Right cardiac atrium (tissue), 5 donors: ENCODE data around the gene ABCC1. TPM values are rescaled to one million over a fixed set of nuclear protein-coding genes. Genes with fewer than 3 reads are reported as not detected.

Source experiments
- ATAC-seq, 2 donors: fragments of 200-7000 bp; cut with Tn5 transposase; one replicate each; pipeline versions ENCODE4 v1.8.0 to v1.9.1; 2020; ENCODE audit warnings: moderate library complexity in 2 of 2, mild to moderate bottlenecking in 1 of 2
- DNase-seq, 3 donors: peaks; one replicate each; pipeline ENCODE4 v3.0.0-alpha.2; 2020
- H3K27ac ChIP-seq: one replicate; pipeline ENCODE4 v1.5.1; 2013; ENCODE audit warnings: mild to moderate bottlenecking, low read length, control low read depth, moderate library complexity
- H3K27me3 ChIP-seq: one replicate; pipeline ENCODE4 v1.6.1; 2013; ENCODE audit not compliant: control insufficient read depth, insufficient read depth
- H3K4me1 ChIP-seq: one replicate; pipeline ENCODE4 v1.6.1; 2013; ENCODE audit warnings: low read length; ENCODE audit not compliant: control insufficient read depth, insufficient read depth
- H3K4me3 ChIP-seq: one replicate; pipeline ENCODE4 v1.5.1; 2013; ENCODE audit warnings: low read length, control low read depth
- H3K9me3 ChIP-seq: one replicate; pipeline ENCODE4 v1.6.1; 2013; ENCODE audit warnings: low read length; ENCODE audit not compliant: control insufficient read depth
- WGBS: extraction: QIAGEN DNeasy Blood & Tissue Kit; methylation state at CpG from one replicate; pipeline ENCODE4 v1.1.7; 2013; 5-methylcytosine and 5-hydroxymethylcytosine counted together
- intact Hi-C, 4 donors: fragments of 100-400 bp; cut with DNase I; formaldehyde crosslinking; loops; one replicate each; pipeline versions ENCODE4 v1.11.0 to v1.14.0; 2022 to 2023
- polyA plus RNA-seq: library from polyadenylated mRNA; stranded (reverse); fragments of 200-250 nt; gene quantifications from one replicate; pipeline ENCODE4 v1.2.3, GENCODE V29; 2013
- total RNA-seq, 4 donors: library from RNA; stranded (reverse); fragmentation: NEBNext Ultra II Directional; extraction: Animal tissue kit (Norgen Biotek cat#: 25700); gene quantifications; one replicate each; pipeline ENCODE4 v1.2.1, GENCODE V29; 2021
- donor health status: healthy with polysubstance abuse.
- donor health status: DM: no; HTN: yes; CAD: no.
- donor health status: DM: no; HTN: no; CAD: no.
- donor health status: DM: no; HTN: yes; CAD: no; lungs with severe emphysema.
- donor health status: DM: yes; HTN: yes; CAD: no.

Gene ABCC1
- total and polyA plus RNA-seq, 5 donors: 9.7 to 30.9 (median 24.4) TPM

GRCh38 chr16:16021988-16022682, 72.7 kb downstream of the ABCC1 start:
- Histone ChIP-seq H3K27me3 (no peaks in the 10 kb centered on the region), H3K4me1 (peaks cover 11% of the 10 kb centered on the region), H3K4me3 (no peak overlapping the region), H3K9me3 (no peaks in the 10 kb centered on the region), H3K27ac (peak overlapping the region; percentile 93)
- intact Hi-C loops: loop anchor here in 1 of 4 donors (10.0 kb wide), 1 partner anchor 137 kb away; the partner anchor contains the start of gene CEP20
- peak; percentile 97 to 98 (median 98) for DNase-seq
- 13% methylated on average over 10 of the region's 10 CpGs for WGBS
- ATAC-seq: peak; percentile 98

- no peaks in the 10 kb centered on the region for H3K9me3 ChIP-seq
- WGBS: 62% methylated on average over 5 of the region's 5 CpGs
- intact Hi-C loops: loop anchor here in 1 of 4 donors (10.0 kb wide), 1 partner anchor 138 kb away; the partner anchor contains the start of gene CEP20
- H3K4me1 ChIP-seq: peaks cover 11% of the 10 kb centered on the region
- no peaks in the 10 kb centered on the region for H3K27me3 ChIP-seq
- no peak for DNase-seq
- ATAC-seq: no peak
- peak overlapping the region; percentile 93 for H3K27ac ChIP-seq
- H3K4me3 ChIP-seq: no peak overlapping the region
These were observed 73.3 kb downstream of the ABCC1 start for GRCh38 chr16:16022683-16023064.

- H3K9me3 ChIP-seq: no peaks in the 10 kb centered on the region
- DNase-seq (peak in 1 of 3 donors; percentile 61), ATAC-seq (peak; percentile 20 to 59)
- H3K4me1 ChIP-seq: peaks cover 14% of the 10 kb centered on the region
- WGBS: 73% methylated on average over 11 of the region's 11 CpGs
- no peak overlapping the region for H3K4me3 ChIP-seq
- H3K27me3 ChIP-seq: no peaks in the 10 kb centered on the region
- intact Hi-C loops: loop anchor here in 1 of 4 donors (10.0 kb wide), 1 partner anchor 141 kb away; the partner anchor contains the start of gene CEP20
- H3K27ac ChIP-seq: peak overlapping the region; percentile 10
These were observed 76.0 kb downstream of the ABCC1 start for GRCh38 chr16:16025214-16025968.

GRCh38 chr16:16027728-16028310, 78.4 kb downstream of the ABCC1 start:
- H3K9me3 ChIP-seq: no peaks in the 10 kb centered on the region
- no peaks in the 10 kb centered on the region for H3K27me3 ChIP-seq
- DNase-seq (no peak), ATAC-seq (peak; percentile 22 to 28)
- H3K4me1 ChIP-seq: peaks cover 6% of the 10 kb centered on the region
- intact Hi-C loops: loop anchor here in 1 of 4 donors (10.0 kb wide), 1 partner anchor 143 kb away; the partner anchor contains the start of gene CEP20
- no peak overlapping the region for H3K27ac ChIP-seq
- H3K4me3 ChIP-seq: no peak overlapping the region
- 67% methylated on average over 11 of the region's 11 CpGs for WGBS

GRCh38 chr16:16028311-16028999, 79.0 kb downstream of the ABCC1 start:
- DNase-seq (no peak), ATAC-seq (no peak)
- H3K4me1 ChIP-seq: peaks cover 5% of the 10 kb centered on the region
- 84% methylated on average over 19 of the region's 19 CpGs for WGBS
- H3K27ac ChIP-seq: no peak overlapping the region
- H3K9me3 ChIP-seq: no peaks in the 10 kb centered on the region
- intact Hi-C loops: loop anchor here in 1 of 4 donors (10.0 kb wide), 1 partner anchor 144 kb away; the partner anchor contains the start of gene CEP20
- H3K4me3 ChIP-seq: no peak overlapping the region
- H3K27me3 ChIP-seq: no peaks in the 10 kb centered on the region

GRCh38 chr16:16029431-16030011, 80.1 kb downstream of the ABCC1 start:
- intact Hi-C loops: loop anchor here in 2 of 4 donors (10.0 kb wide), 2 partner anchors 75 to 145 kb away; partner anchors contain the start of gene CEP20 (in 1 of the 2)
- H3K27ac ChIP-seq: no peak overlapping the region
- WGBS: 78% methylated on average over 5 of the region's 5 CpGs

GRCh38 chr16:16030449-16030848, 81.0 kb downstream of the ABCC1 start:
- ATAC-seq (peak in 1 of 2 donors; percentile 15), DNase-seq (no peak)
- Histone ChIP-seq H3K27ac (no peak overlapping the region), H3K4me1 (peaks cover 5% of the 10 kb centered on the region), H3K27me3 (no peaks in the 10 kb centered on the region), H3K4me3 (no peak overlapping the region), H3K9me3 (no peaks in the 10 kb centered on the region)
- intact Hi-C loops: loop anchor here in 1 of 4 donors (10.0 kb wide), 1 partner anchor 76 kb away; no protein-coding TSS in a partner anchor
- WGBS: 78% methylated on average over 8 of the region's 8 CpGs

More at GRCh38 chr16:16029431-16030011, 80.1 kb downstream of the ABCC1 start:
- DNase-seq (no peak), ATAC-seq (no peak)
- Histone ChIP-seq H3K9me3 (no peaks in the 10 kb centered on the region), H3K4me1 (peaks cover 5% of the 10 kb centered on the region), H3K27me3 (no peaks in the 10 kb centered on the region), H3K4me3 (no peak overlapping the region)

- no peak overlapping the region for H3K27ac ChIP-seq
- peaks cover 5% of the 10 kb centered on the region for H3K4me1 ChIP-seq
These were observed 82.0 kb downstream of the ABCC1 start for GRCh38 chr16:16031401-16031800.

GRCh38 chr16:16032271-16032979, 83.0 kb downstream of the ABCC1 start:
- H3K27me3 ChIP-seq: no peaks in the 10 kb centered on the region
- WGBS: 87% methylated on average over 5 of the region's 5 CpGs
- no peak for ATAC-seq
- H3K4me3 ChIP-seq: no peak overlapping the region
- peaks cover 5% of the 10 kb centered on the region for H3K4me1 ChIP-seq
- DNase-seq: no peak
- intact Hi-C loops: loop anchor here in 1 of 4 donors (10.0 kb wide), 1 partner anchor 78 kb away; no protein-coding TSS in a partner anchor
- H3K27ac ChIP-seq: no peak overlapping the region
- no peaks in the 10 kb centered on the region for H3K9me3 ChIP-seq

More at GRCh38 chr16:16031401-16031800, 82.0 kb downstream of the ABCC1 start:
- no peak overlapping the region for H3K4me3 ChIP-seq
- no peak for ATAC-seq
- H3K27me3 ChIP-seq: no peaks in the 10 kb centered on the region
- no peaks in the 10 kb centered on the region for H3K9me3 ChIP-seq
- intact Hi-C loops: loop anchor here in 1 of 4 donors (10.0 kb wide), 1 partner anchor 77 kb away; no protein-coding TSS in a partner anchor
- DNase-seq: no peak
- WGBS: 95% methylated on average over 6 of the region's 6 CpGs
